Mesendoderm (in vitro differentiated cells): ENCODE measurements around the gene PLEKHG7.

Source experiments
- DNase-seq: peaks from one replicate; pipeline ENCODE4 v3.0.0; 2013
- H2AK5ac ChIP-seq: 2 replicates; pipeline ENCODE4 v1.6.1; 2013; ENCODE audit warnings: low read length, inconsistent platforms
- H2BK120ac ChIP-seq: 2 replicates; pipeline ENCODE4 v1.6.1; 2013; ENCODE audit warnings: low read depth, mild to moderate bottlenecking, low read length, moderate library complexity, mixed read lengths
- H2BK15ac ChIP-seq: replicated peaks from 2 replicates; pipeline ENCODE4 v1.6.1; 2013; ENCODE audit warnings: low read depth, mild to moderate bottlenecking, moderate library complexity
- H2BK5ac ChIP-seq: 2 replicates; pipeline ENCODE4 v1.6.1; 2013; ENCODE audit warnings: low read length, inconsistent platforms
- H3K18ac ChIP-seq: 2 replicates; pipeline ENCODE4 v1.6.1; 2013; ENCODE audit warnings: mild to moderate bottlenecking, low read length, mixed read lengths
- H3K23ac ChIP-seq: one replicate; pipeline ENCODE4 v1.6.1; 2013; ENCODE audit warnings: low read length
- H3K27ac ChIP-seq: 2 replicates; pipeline ENCODE4 v1.5.1; 2013; ENCODE audit warnings: low read depth, mild to moderate bottlenecking, inconsistent platforms, low read length, moderate library complexity
- H3K27me3 ChIP-seq: 2 replicates; pipeline ENCODE4 v1.6.1; 2013; ENCODE audit warnings: low read length, control low read depth, mild to moderate bottlenecking, inconsistent platforms; ENCODE audit not compliant: insufficient read depth, poor library complexity
- H3K36me3 ChIP-seq: 2 replicates; pipeline ENCODE4 v1.6.1; 2013; ENCODE audit warnings: low read length, inconsistent platforms; ENCODE audit not compliant: control insufficient read depth, insufficient read depth
- H3K4ac ChIP-seq: one replicate; pipeline ENCODE4 v1.6.1; 2013; ENCODE audit warnings: low read depth, mild to moderate bottlenecking, low read length, moderate library complexity
- H3K4me1 ChIP-seq: 2 replicates; pipeline ENCODE4 v1.6.1; 2013; ENCODE audit warnings: low read depth, low read length, inconsistent platforms; ENCODE audit not compliant: control insufficient read depth
- H3K4me2 ChIP-seq: 2 replicates; pipeline ENCODE4 v1.6.1; 2013; ENCODE audit warnings: low read length
- H3K4me3 ChIP-seq: 2 replicates; pipeline ENCODE4 v1.5.1; 2013; ENCODE audit warnings: mild to moderate bottlenecking, low read length
- H3K56ac ChIP-seq: one replicate; pipeline ENCODE4 v1.6.1; 2013; ENCODE audit warnings: low read length
- H3K79me1 ChIP-seq: 2 replicates; pipeline ENCODE4 v1.6.1; 2013; ENCODE audit warnings: low read length, inconsistent platforms
- H3K79me2 ChIP-seq: 2 replicates; pipeline ENCODE4 v1.6.1; 2013; ENCODE audit warnings: mild to moderate bottlenecking, low read length; ENCODE audit not compliant: control insufficient read depth, insufficient read depth
- H3K9ac ChIP-seq: 2 replicates; pipeline ENCODE4 v1.6.1; 2013; ENCODE audit warnings: low read length, inconsistent platforms
- H4K5ac ChIP-seq: one replicate; pipeline ENCODE4 v1.6.1; 2013; ENCODE audit warnings: low read length
- H4K8ac ChIP-seq: one replicate; pipeline ENCODE4 v1.6.1; 2013; ENCODE audit warnings: low read depth, mild to moderate bottlenecking, control low read depth, low read length, moderate library complexity
- WGBS: extraction: QIAGEN DNeasy Blood & Tissue Kit; methylation state at CpG from one replicate; pipeline ENCODE4 v1.1.7; 2013; ENCODE audit warnings: low lambda C conversion rate, missing lambda C conversion rate; ENCODE audit not compliant: insufficient coverage; ENCODE audit errors: extremely low coverage; 5-methylcytosine and 5-hydroxymethylcytosine counted together

The PLEKHG7 gene

GRCh38 chr12:92753976-92754885 lies 51.4 kb downstream of the PLEKHG7 start:
- no peak overlapping the region for H3K27ac ChIP-seq
- H2BK15ac ChIP-seq, result no peak overlapping the region
- no peak overlapping the region for H3K4ac ChIP-seq
- WGBS, result no CpG with 5 or more reads among the region's 10 CpGs
- no peak overlapping the region for H4K5ac ChIP-seq
- no peak overlapping the region for H2BK120ac ChIP-seq
- DNase-seq, result peak; percentile 3
- H2BK5ac ChIP-seq, result no peak overlapping the region
- no peak overlapping the region for H4K8ac ChIP-seq
- no peak overlapping the region for H3K4me3 ChIP-seq
- no peak overlapping the region for H3K9ac ChIP-seq
- no peak overlapping the region for H3K18ac ChIP-seq
- H3K79me1 ChIP-seq, result no peaks in the 10 kb centered on the region
- no peaks in the 10 kb centered on the region for H3K79me2 ChIP-seq
- H3K27me3 ChIP-seq, result no peaks in the 10 kb centered on the region
- H3K23ac ChIP-seq, result no peak overlapping the region
- H3K36me3 ChIP-seq, result no peaks in the 10 kb centered on the region
- no peak overlapping the region for H3K56ac ChIP-seq
- no peak overlapping the region for H3K4me2 ChIP-seq
- no peaks in the 10 kb centered on the region for H3K4me1 ChIP-seq
- H2AK5ac ChIP-seq, result no peak overlapping the region

GRCh38 chr12:92756898-92757596 lies 54.3 kb downstream of the PLEKHG7 start:
- Histone ChIP-seq H2BK120ac (no peak overlapping the region), H2BK5ac (no peak overlapping the region), H4K8ac (no peak overlapping the region), H3K4me1 (no peaks in the 10 kb centered on the region), H3K4ac (no peak overlapping the region), H3K4me2 (no peak overlapping the region), H3K23ac (no peak overlapping the region), H3K9ac (no peak overlapping the region), H3K27me3 (no peaks in the 10 kb centered on the region), H4K5ac (no peak overlapping the region), H3K79me2 (no peaks in the 10 kb centered on the region), H3K27ac (no peak overlapping the region), H3K79me1 (no peaks in the 10 kb centered on the region), H3K56ac (no peak overlapping the region), H3K4me3 (no peak overlapping the region), H3K18ac (no peak overlapping the region), H2AK5ac (no peak overlapping the region), H2BK15ac (no peak overlapping the region), H3K36me3 (no peaks in the 10 kb centered on the region)
- WGBS, result no CpG with 5 or more reads among the region's 3 CpGs
- DNase-seq, result no peak

GRCh38 chr12:92757597-92758121 lies 54.9 kb downstream of the PLEKHG7 start:
- Histone ChIP-seq H2BK5ac (no peak overlapping the region), H3K4me2 (no peak overlapping the region), H3K4ac (no peak overlapping the region), H3K4me3 (no peak overlapping the region), H3K4me1 (no peaks in the 10 kb centered on the region), H2BK120ac (no peak overlapping the region), H3K27me3 (no peaks in the 10 kb centered on the region), H4K8ac (no peak overlapping the region), H3K56ac (no peak overlapping the region), H3K27ac (no peak overlapping the region), H3K9ac (no peak overlapping the region), H2AK5ac (no peak overlapping the region), H4K5ac (no peak overlapping the region), H3K23ac (no peak overlapping the region), H3K79me2 (no peaks in the 10 kb centered on the region), H2BK15ac (no peak overlapping the region), H3K36me3 (no peaks in the 10 kb centered on the region), H3K79me1 (no peaks in the 10 kb centered on the region), H3K18ac (no peak overlapping the region)
- 100% methylated on average over 1 of the region's 5 CpGs for WGBS
- DNase-seq, result no peak

- H3K4ac ChIP-seq, result no peak overlapping the region
- no peaks in the 10 kb centered on the region for H3K79me2 ChIP-seq
- H2BK120ac ChIP-seq, result no peak overlapping the region
- no peak overlapping the region for H4K8ac ChIP-seq
- no peaks in the 10 kb centered on the region for H3K36me3 ChIP-seq
- H3K23ac ChIP-seq, result no peak overlapping the region
- no peaks in the 10 kb centered on the region for H3K4me1 ChIP-seq
- no peaks in the 10 kb centered on the region for H3K79me1 ChIP-seq
- WGBS, result no CpG with 5 or more reads among the region's 3 CpGs
- H2BK15ac ChIP-seq, result no peak overlapping the region
- no peak overlapping the region for H3K27ac ChIP-seq
- peak; percentile 75 for DNase-seq
- H3K4me3 ChIP-seq, result no peak overlapping the region
- H3K56ac ChIP-seq, result no peak overlapping the region
- no peaks in the 10 kb centered on the region for H3K27me3 ChIP-seq
- no peak overlapping the region for H3K4me2 ChIP-seq
- no peak overlapping the region for H2BK5ac ChIP-seq
- H3K9ac ChIP-seq, result no peak overlapping the region
- no peak overlapping the region for H2AK5ac ChIP-seq
- no peak overlapping the region for H3K18ac ChIP-seq
- H4K5ac ChIP-seq, result no peak overlapping the region
These were observed 57.0 kb downstream of the PLEKHG7 start for GRCh38 chr12:92759634-92760268.

- no CpG with 5 or more reads among the region's 5 CpGs for WGBS
- Histone ChIP-seq H3K79me2 (no peaks in the 10 kb centered on the region), H3K18ac (no peak overlapping the region), H3K36me3 (no peaks in the 10 kb centered on the region), H3K4me1 (no peaks in the 10 kb centered on the region), H3K27ac (no peak overlapping the region), H3K56ac (no peak overlapping the region), H2BK120ac (no peak overlapping the region), H3K27me3 (no peaks in the 10 kb centered on the region), H3K4me2 (no peak overlapping the region), H2BK15ac (no peak overlapping the region), H3K79me1 (no peaks in the 10 kb centered on the region), H3K9ac (no peak overlapping the region), H4K5ac (no peak overlapping the region), H3K4ac (no peak overlapping the region), H4K8ac (no peak overlapping the region), H2BK5ac (no peak overlapping the region), H2AK5ac (no peak overlapping the region), H3K23ac (no peak overlapping the region), H3K4me3 (no peak overlapping the region)
- no peak for DNase-seq
These were observed 60.0 kb downstream of the PLEKHG7 start for GRCh38 chr12:92762773-92763172.
